Activated T-cell treated with anti-CD3 and anti-CD28 coated beads, Interleukin-2, amount 50 U/mL, for 4 hours (primary cell): ENCODE measurements around the gene NSRP1. TPM values are rescaled to one million over a fixed set of nuclear protein-coding genes. Genes with fewer than 3 reads are reported as not detected.

ENCODE experiments used
- ATAC-seq, 2 donors: fragments of 200-7000 bp; cut with Tn5 transposase; one replicate each; pipeline ENCODE4 v1.10.0; 2021
- DNase-seq: peaks from one replicate; pipeline ENCODE4 v3.0.0-alpha.2; 2020
- H3K27me3 Mint-ChIP-seq: one replicate; pipeline ENCODE4 v1.8.0; 2021; ENCODE audit warnings: low read depth, mixed read lengths
- H3K36me3 Mint-ChIP-seq: one replicate; pipeline ENCODE4 v1.8.0; 2022; ENCODE audit warnings: mixed read lengths; ENCODE audit not compliant: insufficient read depth
- H3K4me1 Mint-ChIP-seq: one replicate; pipeline ENCODE4 v1.8.0; 2021; ENCODE audit warnings: low read depth, mixed read lengths
- H3K4me3 Mint-ChIP-seq: one replicate; pipeline ENCODE4 v1.8.0; 2021; ENCODE audit warnings: mild to moderate bottlenecking, moderate library complexity, mixed read lengths
- H3K9me3 Mint-ChIP-seq: one replicate; pipeline ENCODE4 v1.8.0; 2021; ENCODE audit warnings: mixed read lengths
- total RNA-seq, 3 donors: library from RNA; stranded (reverse); gene quantifications; one replicate each; pipeline ENCODE4 v1.2.1, GENCODE V29; 2021

NSRP1 gene
- total RNA-seq, 3 donors from 2014 or later = 33.0 to 40.8 (median 40.2) TPM

GRCh38 chr17:30211371-30211770 is 94.8 kb downstream of the NSRP1 start:
- Mint-ChIP-seq H3K9me3 (no peaks in the 10 kb centered on the region), H3K4me1 (no peaks in the 10 kb centered on the region), H3K4me3 (no peak overlapping the region), H3K27me3 (peaks cover 14% of the 10 kb centered on the region), H3K36me3 (no peaks in the 10 kb centered on the region)
- DNase-seq (no peak), ATAC-seq (no peak)

- no peak for DNase-seq
- H3K9me3 Mint-ChIP-seq = no peaks in the 10 kb centered on the region
- H3K36me3 Mint-ChIP-seq = no peaks in the 10 kb centered on the region
These were observed 96.1 kb downstream of the NSRP1 start for GRCh38 chr17:30212750-30213149.

DNA sequence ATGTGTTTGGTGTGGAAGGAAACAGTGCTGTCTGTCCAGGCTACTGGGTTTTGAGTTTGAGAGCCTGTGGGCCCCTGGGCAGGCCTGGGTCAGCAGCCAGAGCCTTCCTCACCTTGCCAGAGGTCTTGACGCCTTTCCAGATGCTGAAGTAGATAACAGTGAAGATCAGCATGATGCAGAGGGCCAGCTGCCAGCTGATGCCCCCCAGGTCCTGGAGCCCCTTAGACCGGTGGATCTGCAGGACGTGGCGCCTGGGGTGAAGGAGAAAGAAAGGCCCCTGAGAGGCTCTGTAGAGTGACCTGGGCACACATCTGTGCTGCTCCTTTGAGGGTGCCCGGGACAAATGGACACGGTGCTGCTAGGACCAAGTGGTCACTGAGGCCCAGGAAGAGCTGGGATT is 100.4 kb downstream of the NSRP1 start:
- DNase-seq (no peak), ATAC-seq (no peak)
- Mint-ChIP-seq H3K4me1 (no peaks in the 10 kb centered on the region), H3K9me3 (no peaks in the 10 kb centered on the region), H3K4me3 (no peak overlapping the region), H3K36me3 (no peaks in the 10 kb centered on the region), H3K27me3 (no peaks in the 10 kb centered on the region)

More at GRCh38 chr17:30212750-30213149, 96.1 kb downstream of the NSRP1 start:
- H3K4me1 Mint-ChIP-seq = no peaks in the 10 kb centered on the region
- peaks cover 13% of the 10 kb centered on the region for H3K27me3 Mint-ChIP-seq
- no peak overlapping the region for H3K4me3 Mint-ChIP-seq
- ATAC-seq = no peak

GRCh38 chr17:30217746-30218245 is 101.2 kb downstream of the NSRP1 start:
- H3K4me3 Mint-ChIP-seq = no peak overlapping the region
- no peaks in the 10 kb centered on the region for H3K9me3 Mint-ChIP-seq
- no peaks in the 10 kb centered on the region for H3K27me3 Mint-ChIP-seq
- DNase-seq = no peak
- H3K36me3 Mint-ChIP-seq = no peaks in the 10 kb centered on the region
- no peaks in the 10 kb centered on the region for H3K4me1 Mint-ChIP-seq
- no peak for ATAC-seq

GRCh38 chr17:30218799-30219198 is 102.2 kb downstream of the NSRP1 start:
- Mint-ChIP-seq H3K27me3 (no peaks in the 10 kb centered on the region), H3K9me3 (no peaks in the 10 kb centered on the region), H3K4me1 (no peaks in the 10 kb centered on the region), H3K4me3 (no peak overlapping the region), H3K36me3 (no peaks in the 10 kb centered on the region)
- DNase-seq = no peak
- ATAC-seq = no peak

GRCh38 chr17:30219315-30219714 is 102.7 kb downstream of the NSRP1 start:
- H3K4me1 Mint-ChIP-seq = no peaks in the 10 kb centered on the region
- H3K36me3 Mint-ChIP-seq = no peaks in the 10 kb centered on the region
- DNase-seq = no peak
- ATAC-seq = no peak
- no peaks in the 10 kb centered on the region for H3K9me3 Mint-ChIP-seq
- H3K27me3 Mint-ChIP-seq = no peaks in the 10 kb centered on the region
- H3K4me3 Mint-ChIP-seq = no peak overlapping the region

- DNase-seq = no peak
- Mint-ChIP-seq H3K4me3 (no peak overlapping the region), H3K36me3 (no peaks in the 10 kb centered on the region), H3K27me3 (no peaks in the 10 kb centered on the region), H3K4me1 (no peaks in the 10 kb centered on the region), H3K9me3 (no peaks in the 10 kb centered on the region)
- ATAC-seq = no peak
These were observed 103.2 kb downstream of the NSRP1 start for GRCh38 chr17:30219833-30220232.

- no peaks in the 10 kb centered on the region for H3K4me1 Mint-ChIP-seq
- no peak overlapping the region for H3K4me3 Mint-ChIP-seq
- H3K27me3 Mint-ChIP-seq = no peaks in the 10 kb centered on the region
- H3K9me3 Mint-ChIP-seq = no peaks in the 10 kb centered on the region
- DNase-seq (no peak), ATAC-seq (no peak)
- no peaks in the 10 kb centered on the region for H3K36me3 Mint-ChIP-seq
These were observed 103.8 kb downstream of the NSRP1 start for GRCh38 chr17:30220414-30220813.

DNA sequence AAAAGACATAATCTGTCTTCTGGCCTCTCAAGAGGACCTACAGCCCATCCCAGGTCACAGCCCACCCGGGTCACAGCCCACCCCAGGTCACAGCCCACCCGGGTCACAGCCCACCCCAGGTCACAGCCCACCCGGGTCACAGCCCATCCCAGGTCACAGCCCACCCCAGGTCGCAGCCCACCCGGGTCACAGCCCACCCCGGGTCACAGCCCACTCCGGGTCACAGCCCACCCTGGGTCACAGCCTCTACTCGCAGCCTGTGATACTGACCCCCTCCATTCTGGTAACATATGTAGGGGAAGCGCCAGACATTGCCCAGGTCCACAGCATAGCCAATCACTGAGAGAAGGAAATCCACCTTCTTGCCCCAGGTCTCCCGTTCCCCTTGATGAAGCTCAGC is 104.7 kb downstream of the NSRP1 start:
- H3K36me3 Mint-ChIP-seq = no peaks in the 10 kb centered on the region
- ATAC-seq (no peak), DNase-seq (no peak)
- no peak overlapping the region for H3K4me3 Mint-ChIP-seq
- no peaks in the 10 kb centered on the region for H3K4me1 Mint-ChIP-seq
- peaks cover 3% of the 10 kb centered on the region for H3K27me3 Mint-ChIP-seq
- no peaks in the 10 kb centered on the region for H3K9me3 Mint-ChIP-seq

DNA sequence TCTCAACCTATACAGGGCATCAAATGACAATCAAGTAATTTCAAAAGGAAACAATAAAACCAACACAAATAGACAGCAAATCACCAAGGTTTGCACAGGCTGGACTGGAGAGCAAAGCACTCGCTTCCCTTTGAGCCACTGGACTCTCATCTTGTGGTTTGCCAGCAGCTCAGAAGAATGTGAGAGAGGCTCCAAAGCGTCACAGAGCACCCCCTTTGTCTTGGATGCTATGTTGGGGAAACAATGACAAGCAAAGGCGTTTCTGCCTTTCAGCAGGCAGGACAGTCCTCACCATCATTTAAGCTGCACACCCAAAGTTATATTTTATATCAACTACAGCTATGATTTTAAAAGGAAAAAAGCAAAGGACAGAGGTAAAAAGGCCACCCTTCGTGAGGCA is 105.6 kb downstream of the NSRP1 start:
- no peaks in the 10 kb centered on the region for H3K36me3 Mint-ChIP-seq
- DNase-seq (no peak), ATAC-seq (no peak)
- H3K27me3 Mint-ChIP-seq = peaks cover 3% of the 10 kb centered on the region
- no peak overlapping the region for H3K4me3 Mint-ChIP-seq
- no peaks in the 10 kb centered on the region for H3K4me1 Mint-ChIP-seq
- no peaks in the 10 kb centered on the region for H3K9me3 Mint-ChIP-seq

GRCh38 chr17:30222721-30223175 is 106.1 kb downstream of the NSRP1 start:
- H3K36me3 Mint-ChIP-seq = no peaks in the 10 kb centered on the region
- H3K4me3 Mint-ChIP-seq = no peak overlapping the region
- DNase-seq = no peak
- no peaks in the 10 kb centered on the region for H3K9me3 Mint-ChIP-seq
- no peak for ATAC-seq
- peaks cover 3% of the 10 kb centered on the region for H3K27me3 Mint-ChIP-seq
- no peaks in the 10 kb centered on the region for H3K4me1 Mint-ChIP-seq

- ATAC-seq (no peak), DNase-seq (no peak)
- Mint-ChIP-seq H3K27me3 (peaks cover 10% of the 10 kb centered on the region), H3K4me3 (no peak overlapping the region), H3K4me1 (no peaks in the 10 kb centered on the region), H3K9me3 (no peaks in the 10 kb centered on the region), H3K36me3 (no peaks in the 10 kb centered on the region)
These were observed 107.9 kb downstream of the NSRP1 start for GRCh38 chr17:30224419-30224960.

DNA sequence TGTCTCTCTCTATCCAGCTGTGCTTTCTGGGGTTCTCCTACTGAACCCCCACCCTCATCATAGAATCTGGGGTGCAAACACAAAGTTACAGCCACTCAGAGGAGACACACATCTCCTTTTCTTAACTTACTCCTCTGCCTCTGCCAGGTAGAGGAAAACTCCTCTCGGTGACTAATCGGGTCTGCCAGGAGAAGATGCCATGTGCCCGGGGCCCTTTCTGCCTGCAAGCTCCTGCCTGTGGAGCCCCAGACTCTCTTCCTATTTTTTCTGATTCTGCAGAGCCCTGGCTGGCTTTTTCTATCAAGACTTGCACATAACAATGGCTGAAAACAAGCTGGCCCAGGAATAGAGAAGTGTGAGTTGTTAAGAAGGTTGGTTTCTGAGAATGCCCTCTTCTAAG is 108.5 kb downstream of the NSRP1 start:
- DNase-seq = no peak

GRCh38 chr17:30225919-30226553 is 109.4 kb downstream of the NSRP1 start:
- Mint-ChIP-seq H3K9me3 (no peaks in the 10 kb centered on the region), H3K4me3 (no peak overlapping the region), H3K27me3 (peaks cover 15% of the 10 kb centered on the region), H3K36me3 (no peaks in the 10 kb centered on the region), H3K4me1 (no peaks in the 10 kb centered on the region)
- DNase-seq (no peak), ATAC-seq (no peak)

More for the DNA sequence above, 108.5 kb downstream of the NSRP1 start:
- Mint-ChIP-seq H3K9me3 (no peaks in the 10 kb centered on the region), H3K4me1 (no peaks in the 10 kb centered on the region), H3K4me3 (no peak overlapping the region), H3K36me3 (no peaks in the 10 kb centered on the region), H3K27me3 (peaks cover 10% of the 10 kb centered on the region)
- no peak for ATAC-seq

GRCh38 chr17:30226878-30227277 is 110.3 kb downstream of the NSRP1 start:
- H3K9me3 Mint-ChIP-seq = no peaks in the 10 kb centered on the region
- DNase-seq = no peak
- no peak for ATAC-seq
- peaks cover 18% of the 10 kb centered on the region for H3K27me3 Mint-ChIP-seq
- H3K4me3 Mint-ChIP-seq = no peak overlapping the region
- H3K4me1 Mint-ChIP-seq = no peaks in the 10 kb centered on the region
- H3K36me3 Mint-ChIP-seq = no peaks in the 10 kb centered on the region
